Small intestine (tissue), 7 donors: ENCODE results near the gene PDE1C. TPM values are rescaled to one million over a fixed set of nuclear protein-coding genes. Genes with fewer than 3 reads are reported as not detected.

Experiments
- DNase-seq, 2 donors: peaks; one replicate each; pipeline versions ENCODE4 v3.0.0 to v3.0.0-alpha.2; 2013
- FAIRE-seq: peaks from 2 replicates; lab custom pipeline; 2012; peaks lifted over from hg19 to GRCh38; lab: Jason Lieb, UNC
- H3K27ac ChIP-seq, 3 donors: one replicate each; pipeline ENCODE4 v1.5.1; 2013; ENCODE audit warnings: low read length in 2 of 3, mild to moderate bottlenecking in 2 of 3, control low read depth in 1 of 3, inconsistent platforms in 1 of 3, low read depth in 1 of 3, moderate library complexity in 1 of 3
- H3K27me3 ChIP-seq, 3 donors: one replicate each; pipeline ENCODE4 v1.6.1; 2013; ENCODE audit warnings: low read length in 3 of 3, inconsistent platforms in 1 of 3; ENCODE audit not compliant: control insufficient read depth in 3 of 3, insufficient read depth in 3 of 3
- H3K36me3 ChIP-seq, 3 donors: one replicate each; pipeline ENCODE4 v1.6.1; 2013; ENCODE audit warnings: low read length in 3 of 3, inconsistent platforms in 1 of 3, low read depth in 1 of 3, mild to moderate bottlenecking in 1 of 3, moderate library complexity in 1 of 3; ENCODE audit not compliant: control insufficient read depth in 3 of 3, insufficient read depth in 2 of 3
- H3K4me1 ChIP-seq, 3 donors: one replicate each; pipeline ENCODE4 v1.6.1; 2013; ENCODE audit warnings: low read length in 2 of 3, inconsistent platforms in 1 of 3, low read depth in 1 of 3, mild to moderate bottlenecking in 1 of 3, moderate library complexity in 1 of 3; ENCODE audit not compliant: control insufficient read depth in 3 of 3, insufficient read depth in 2 of 3
- H3K4me3 ChIP-seq, 3 donors: one replicate each; pipeline ENCODE4 v1.5.1; 2013; ENCODE audit warnings: low read length in 3 of 3, control low read depth in 1 of 3, inconsistent platforms in 1 of 3, low read depth in 1 of 3, mild to moderate bottlenecking in 1 of 3, moderate library complexity in 1 of 3
- H3K9me3 ChIP-seq, 2 donors: one replicate each; pipeline ENCODE4 v1.6.1; 2013; ENCODE audit warnings: low read depth in 1 of 2, low read length in 1 of 2; ENCODE audit not compliant: control insufficient read depth in 2 of 2, insufficient read depth in 1 of 2
- WGBS, 3 donors: extraction: QIAGEN DNeasy Blood & Tissue Kit; methylation state at CpG; one replicate each; pipeline ENCODE4 v1.1.7; 2013; 5-methylcytosine and 5-hydroxymethylcytosine counted together
- polyA plus RNA-seq, 4 donors: library from polyadenylated mRNA; stranded (reverse) in 3 of 4; unstranded in 1 of 4; fragments of 200-250 nt in 3 of 4; fragments of 120-200 nt in 1 of 4; gene quantifications; one replicate each; pipeline versions ENCODE4 v1.2.1 to v1.2.3, GENCODE V29; 2013
- donor health status: healthy with polysubstance abuse.
- donor health status: control.
- donor health status: control.
- donor health status: Bipolar disorder and iron deficiency.
- donor health status: healthy.

The PDE1C gene
- polyA plus RNA-seq, 4 donors: 0.22 to 1.8 (median 0.66) TPM

- Histone ChIP-seq H3K36me3 (no peaks in the 10 kb centered on the region), H3K9me3 (no peaks in the 10 kb centered on the region), H3K27me3 (no peaks in the 10 kb centered on the region), H3K4me1 (no peaks in the 10 kb centered on the region), H3K4me3 (no peak overlapping the region), H3K27ac (peak overlapping the region in 1 of 3 donors; percentile 69)
- DNase-seq (peak; percentile 42 to 61), FAIRE-seq (no peak)
- WGBS, 3 donors: 30 to 33% (median 31%) methylated on average over 3 of the region's 3 CpGs
These were observed 258.4 kb downstream of the PDE1C start for GRCh38 chr7:31811650-31812461.

- Histone ChIP-seq H3K27me3 (no peaks in the 10 kb centered on the region), H3K4me3 (no peak overlapping the region), H3K9me3 (no peaks in the 10 kb centered on the region), H3K36me3 (no peaks in the 10 kb centered on the region), H3K27ac (no peak overlapping the region), H3K4me1 (no peaks in the 10 kb centered on the region)
- peak in 1 of 2 donors; percentile 28 for DNase-seq
- 76 to 91% (median 79%) methylated on average over 2 of the region's 2 CpGs for WGBS, 3 donors
- FAIRE-seq: no peak
These were observed 264.9 kb downstream of the PDE1C start for GRCh38 chr7:31805209-31805818.

GRCh38 chr7:31796375-31796774 is 273.8 kb downstream of the PDE1C start:
- no peak overlapping the region for H3K4me3 ChIP-seq
- H3K4me1 ChIP-seq: no peaks in the 10 kb centered on the region
- no peaks in the 10 kb centered on the region for H3K27me3 ChIP-seq
- DNase-seq (no peak), FAIRE-seq (no peak)
- no peak overlapping the region for H3K27ac ChIP-seq
- H3K36me3 ChIP-seq: no peaks in the 10 kb centered on the region
- 81 to 86% (median 85%) methylated on average over 5 of the region's 5 CpGs for WGBS, 3 donors
- no peaks in the 10 kb centered on the region for H3K9me3 ChIP-seq

GRCh38 chr7:31794851-31795344 is 275.3 kb downstream of the PDE1C start:
- no peak overlapping the region for H3K27ac ChIP-seq
- no peak for FAIRE-seq
- WGBS, 3 donors: 85 to 95% (median 91%) methylated on average over 2 of the region's 2 CpGs

GRCh38 chr7:31791881-31792280 is 278.3 kb downstream of the PDE1C start:
- FAIRE-seq (no peak), DNase-seq (no peak)
- Histone ChIP-seq H3K9me3 (no peaks in the 10 kb centered on the region), H3K27me3 (no peaks in the 10 kb centered on the region), H3K36me3 (no peaks in the 10 kb centered on the region), H3K27ac (no peak overlapping the region), H3K4me3 (no peak overlapping the region), H3K4me1 (no peaks in the 10 kb centered on the region)
- 60 to 85% (median 81%) methylated on average over 2 of the region's 2 CpGs for WGBS, 3 donors

More at GRCh38 chr7:31794851-31795344, 275.3 kb downstream of the PDE1C start:
- no peak for DNase-seq
- Histone ChIP-seq H3K36me3 (no peaks in the 10 kb centered on the region), H3K4me1 (no peaks in the 10 kb centered on the region), H3K4me3 (no peak overlapping the region), H3K27me3 (no peaks in the 10 kb centered on the region), H3K9me3 (no peaks in the 10 kb centered on the region)

GRCh38 chr7:31788883-31789680 is 281.1 kb downstream of the PDE1C start:
- H3K9me3 ChIP-seq: no peaks in the 10 kb centered on the region
- H3K4me3 ChIP-seq: no peak overlapping the region
- DNase-seq (no peak), FAIRE-seq (no peak)
- no peaks in the 10 kb centered on the region for H3K27me3 ChIP-seq
- 70 to 78% (median 75%) methylated on average over 3 of the region's 3 CpGs for WGBS, 3 donors
- no peaks in the 10 kb centered on the region for H3K4me1 ChIP-seq
- no peaks in the 10 kb centered on the region for H3K36me3 ChIP-seq
- H3K27ac ChIP-seq: no peak overlapping the region

- H3K9me3 ChIP-seq: no peaks in the 10 kb centered on the region
- FAIRE-seq: no peak
- H3K4me1 ChIP-seq: no peaks in the 10 kb centered on the region
- H3K27ac ChIP-seq: no peak overlapping the region
- 62 to 93% (median 78%) methylated on average over 1 of the region's 1 CpG for WGBS, 3 donors
- H3K27me3 ChIP-seq: no peaks in the 10 kb centered on the region
- H3K4me3 ChIP-seq: no peak overlapping the region
- DNase-seq: no peak
- no peaks in the 10 kb centered on the region for H3K36me3 ChIP-seq
These were observed 281.8 kb downstream of the PDE1C start for GRCh38 chr7:31788445-31788844.

- WGBS, 3 donors: 73 to 86% (median 80%) methylated on average over 3 of the region's 3 CpGs
- Histone ChIP-seq H3K4me1 (no peaks in the 10 kb centered on the region), H3K4me3 (no peak overlapping the region), H3K9me3 (no peaks in the 10 kb centered on the region), H3K27me3 (no peaks in the 10 kb centered on the region), H3K36me3 (no peaks in the 10 kb centered on the region), H3K27ac (no peak overlapping the region)
- FAIRE-seq: no peak
- DNase-seq: no peak
These were observed 283.9 kb downstream of the PDE1C start for GRCh38 chr7:31786326-31786725.
